Measurements from ENCODE around the gene KCNA2.

KCNA2 gene

DNA sequence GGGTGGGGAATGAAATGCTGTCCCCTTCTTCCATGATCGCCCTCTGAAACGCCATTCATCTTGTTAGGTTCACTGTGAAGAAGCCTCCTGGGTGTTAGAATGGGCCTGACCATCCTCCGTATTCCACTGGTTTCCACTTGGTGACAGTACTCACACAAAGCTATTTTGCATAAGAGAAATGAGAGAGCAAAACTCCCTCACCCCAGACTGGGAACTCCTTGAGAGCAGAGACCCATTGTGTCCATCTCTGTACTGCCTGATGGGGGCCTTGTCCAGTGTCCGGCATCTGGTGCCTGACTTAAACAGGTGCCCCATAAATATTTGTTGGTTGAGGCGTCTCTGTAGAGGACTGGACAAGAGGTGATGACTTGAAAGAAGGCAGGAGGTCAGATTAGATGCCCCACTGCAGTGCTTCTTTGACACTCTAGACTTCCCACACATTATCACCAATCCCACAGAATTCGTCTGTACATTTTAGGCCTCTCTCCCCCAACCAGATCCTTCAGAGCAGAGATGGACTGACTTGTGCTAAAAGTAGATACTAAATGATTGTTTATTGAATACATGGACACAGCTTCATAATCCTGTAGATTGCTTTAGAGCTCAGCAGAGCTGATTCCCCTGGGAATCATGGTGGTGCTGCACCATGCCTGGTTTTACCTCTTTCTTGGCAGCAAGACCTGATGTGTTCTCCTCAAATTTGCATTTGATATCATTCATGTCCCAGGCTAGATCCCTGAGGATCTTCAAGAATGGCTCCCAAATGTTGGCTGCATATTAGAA is 22.4 kb upstream of the KCNA2 start:
- peak; percentile 8 for DNase-seq (ENCODE audit: low spot score)

- no peak for DNase-seq (ENCODE audit: low spot score)
Measured at GRCh38 chr1:110627764-110628163, 21.6 kb upstream of the KCNA2 start.

- DNase-seq (ENCODE audit: low spot score), result peak; percentile 2
Measured at GRCh38 chr1:110626889-110627288, 20.7 kb upstream of the KCNA2 start.

GRCh38 chr1:110620686-110621085 is 14.5 kb upstream of the KCNA2 start:
- no peak for DNase-seq (ENCODE audit: low spot score)

DNA sequence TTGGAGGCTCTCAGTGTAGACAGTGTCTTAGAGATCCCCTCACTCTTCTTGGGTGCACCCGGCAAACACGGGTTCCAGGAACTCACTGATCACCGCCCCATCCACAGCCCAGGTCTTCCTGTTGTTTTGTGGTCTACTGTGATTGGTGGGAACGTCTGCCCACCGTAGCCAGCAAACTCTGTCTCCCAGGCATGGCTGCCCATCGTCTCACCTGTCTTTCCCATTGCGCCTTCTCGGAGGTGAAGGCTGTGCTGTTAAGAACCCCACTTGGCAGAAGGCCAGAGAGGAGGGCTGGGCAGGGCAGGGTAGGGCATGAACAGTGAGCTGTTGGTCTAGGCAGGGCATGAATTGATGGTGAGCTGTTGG is 14.1 kb upstream of the KCNA2 start:
- peak; percentile 38 for DNase-seq (ENCODE audit: low spot score)

DNA sequence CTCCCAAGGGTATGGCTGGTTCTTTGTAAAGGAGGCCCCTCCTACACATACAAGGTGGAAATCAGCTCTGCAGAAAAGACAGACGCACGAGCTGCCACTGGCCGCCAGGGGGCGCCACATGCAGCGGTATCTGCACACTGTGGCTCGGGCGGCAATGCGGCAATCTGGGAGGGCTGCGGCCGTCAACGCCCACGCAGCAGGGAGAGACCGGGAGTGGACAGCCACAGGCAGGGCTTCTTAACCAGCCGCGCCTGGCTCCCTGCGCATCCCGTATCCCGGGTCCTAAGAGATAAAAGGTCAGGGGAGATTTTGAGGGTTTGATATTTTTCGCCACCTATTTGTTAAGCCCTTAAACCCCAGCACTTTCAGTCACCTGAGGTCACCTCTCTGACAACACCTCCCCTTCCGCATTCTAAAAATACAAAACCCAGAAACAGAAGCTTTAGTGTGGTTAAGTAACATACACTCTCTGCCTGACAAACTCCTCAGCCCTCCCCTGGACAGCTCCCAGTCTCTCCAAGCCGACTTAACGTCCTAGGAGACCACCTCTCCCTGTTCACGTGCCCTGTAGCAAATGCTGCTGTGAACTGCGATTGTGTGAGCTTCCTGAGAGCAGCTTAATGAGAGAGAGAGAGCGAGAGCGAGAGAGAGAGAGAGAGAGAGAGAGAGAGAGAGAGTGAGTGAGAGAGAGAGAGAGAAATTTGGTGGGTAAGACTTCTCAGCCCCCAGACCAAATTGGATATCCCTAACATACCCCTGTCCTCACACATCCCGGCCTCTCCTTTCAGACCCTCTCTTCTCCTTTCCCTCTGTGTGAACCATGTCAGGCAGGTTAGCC is 13.5 kb upstream of the KCNA2 start:
- DNase-seq (ENCODE audit: low spot score), result peak; percentile 81

DNA sequence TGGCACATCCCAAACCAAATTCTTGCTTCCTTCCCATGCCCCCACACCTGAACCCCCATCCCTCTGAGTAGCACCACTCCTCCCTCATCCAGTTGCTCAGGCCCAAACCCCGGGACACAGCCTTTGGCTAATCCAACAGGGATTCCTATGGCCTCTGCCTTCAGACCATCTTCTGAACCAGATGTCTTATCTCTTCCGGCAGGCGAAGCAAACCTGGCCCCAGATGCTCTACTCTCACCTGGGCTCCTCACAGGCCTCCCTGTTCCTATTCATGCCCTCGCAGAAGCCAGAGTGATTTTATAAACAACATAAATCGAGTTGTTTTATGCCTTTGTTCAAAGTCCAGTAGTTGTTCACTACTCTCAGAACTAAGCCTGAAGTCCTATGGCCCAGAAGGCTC is 12.5 kb upstream of the KCNA2 start:
- DNase-seq (ENCODE audit: low spot score), result peak; percentile 18

- peak; percentile 26 for DNase-seq (ENCODE audit: low spot score)
Measured at GRCh38 chr1:110617589-110617988, 11.4 kb upstream of the KCNA2 start.

GRCh38 chr1:110617116-110617515 is 11.0 kb upstream of the KCNA2 start:
- DNase-seq (ENCODE audit: low spot score), result peak; percentile 15

DNA sequence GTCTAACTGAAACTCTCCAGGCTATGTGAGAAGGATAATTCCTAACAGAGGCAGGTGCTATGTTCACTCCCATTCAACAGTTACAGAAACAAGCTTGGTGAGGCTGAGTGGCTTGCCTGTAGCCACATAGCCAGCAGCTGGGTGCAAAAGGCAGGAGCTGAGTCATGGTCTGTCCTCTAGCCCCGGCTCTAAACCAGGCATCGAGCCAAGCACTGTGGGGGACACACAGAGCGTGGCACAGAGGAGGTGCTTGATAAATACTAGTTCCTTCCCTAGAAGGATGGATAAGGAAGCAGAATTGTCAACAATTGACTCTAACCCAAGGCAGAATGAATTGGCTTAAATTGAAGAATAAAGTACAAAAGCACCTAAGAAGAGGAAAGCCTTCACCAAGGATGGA is 10.4 kb upstream of the KCNA2 start:
- peak; percentile 36 for DNase-seq (ENCODE audit: low spot score)

DNA sequence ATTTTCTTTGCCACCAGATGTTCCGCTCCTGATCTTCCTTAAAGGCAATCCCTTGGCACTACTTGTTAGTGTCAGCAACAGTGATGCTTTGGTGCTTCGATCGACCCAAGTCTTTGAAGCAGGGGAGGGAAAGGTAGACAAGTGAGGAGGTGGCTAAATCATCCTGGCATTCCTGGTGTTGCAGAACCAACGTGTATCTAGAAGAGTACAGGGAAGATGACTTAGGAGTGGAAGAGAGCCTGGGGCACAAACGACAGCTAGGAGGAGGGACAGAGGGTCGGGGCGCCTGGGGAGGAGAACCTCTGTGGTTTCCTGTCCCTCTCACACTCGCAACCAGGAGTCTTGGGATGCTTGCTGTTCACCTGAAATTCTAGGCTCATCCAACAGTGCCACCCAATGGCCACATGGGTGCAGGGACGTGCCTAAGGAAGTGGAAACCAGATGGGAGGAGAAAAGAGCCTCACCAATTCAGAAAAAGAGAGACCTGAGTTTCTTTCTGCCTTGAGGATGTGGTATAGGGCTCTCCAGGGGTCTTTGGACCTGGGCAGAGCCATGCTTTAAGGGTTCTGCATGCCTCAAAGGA is 9.5 kb upstream of the KCNA2 start:
- DNase-seq (ENCODE audit: low spot score), result peak; percentile 67

- peak; percentile 38 for DNase-seq (ENCODE audit: low spot score)
Measured at GRCh38 chr1:110612060-110612745, 6.0 kb upstream of the KCNA2 start.

DNA sequence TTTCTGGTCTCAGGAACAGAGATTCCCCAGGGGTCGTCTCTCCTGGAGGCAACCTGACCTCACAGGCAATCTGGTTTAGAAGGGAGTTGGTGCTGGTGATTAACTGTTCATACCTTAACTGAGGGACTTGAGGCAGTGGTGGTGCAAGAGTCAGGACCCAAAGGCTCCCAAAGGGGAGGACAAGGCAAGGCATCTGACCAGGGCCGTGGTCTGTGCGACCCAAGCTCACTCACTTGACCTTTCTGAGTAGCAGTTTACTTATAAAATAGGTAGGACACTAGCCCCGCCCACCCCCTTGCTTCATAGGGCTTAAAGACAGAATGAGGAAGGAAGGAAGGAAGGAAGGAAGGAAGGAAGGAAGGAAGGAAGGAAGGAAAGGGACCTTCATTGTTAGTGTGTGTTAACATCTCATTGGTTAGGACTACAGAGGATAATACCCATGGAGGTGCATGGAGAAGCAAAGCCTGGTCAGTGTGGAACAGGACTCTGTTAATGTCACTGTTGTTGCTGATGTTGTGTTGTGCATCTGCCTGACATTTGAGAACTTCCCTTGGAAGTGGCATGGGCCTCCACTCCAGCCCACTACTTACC is 4.6 kb upstream of the KCNA2 start:
- peak; percentile 52 for DNase-seq (ENCODE audit: low spot score)

GRCh38 chr1:110610084-110610483 is 3.9 kb upstream of the KCNA2 start:
- peak; percentile 14 for DNase-seq (ENCODE audit: low spot score)

DNA sequence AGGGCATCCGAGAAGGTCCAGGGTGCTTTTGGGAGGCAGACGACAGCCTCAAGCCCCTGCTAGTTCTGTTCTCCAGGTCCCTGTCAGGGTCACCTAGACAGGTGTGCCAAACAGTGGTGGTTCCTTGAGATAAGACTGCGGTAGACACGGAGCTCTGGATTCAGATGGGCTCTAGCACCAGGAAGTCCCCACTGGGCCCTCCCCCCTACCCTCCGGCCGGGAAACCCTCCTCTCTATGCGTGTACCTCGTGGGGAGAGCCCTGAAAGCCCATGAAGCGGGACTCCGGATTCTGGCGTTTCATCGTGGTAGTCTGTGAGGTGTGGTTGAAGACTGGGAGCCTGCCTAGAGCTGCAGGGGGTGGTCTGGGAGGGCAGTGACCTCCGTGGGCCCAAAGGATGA is 2.1 kb upstream of the KCNA2 start:
- DNase-seq (ENCODE audit: low spot score), result peak; percentile 38

DNA sequence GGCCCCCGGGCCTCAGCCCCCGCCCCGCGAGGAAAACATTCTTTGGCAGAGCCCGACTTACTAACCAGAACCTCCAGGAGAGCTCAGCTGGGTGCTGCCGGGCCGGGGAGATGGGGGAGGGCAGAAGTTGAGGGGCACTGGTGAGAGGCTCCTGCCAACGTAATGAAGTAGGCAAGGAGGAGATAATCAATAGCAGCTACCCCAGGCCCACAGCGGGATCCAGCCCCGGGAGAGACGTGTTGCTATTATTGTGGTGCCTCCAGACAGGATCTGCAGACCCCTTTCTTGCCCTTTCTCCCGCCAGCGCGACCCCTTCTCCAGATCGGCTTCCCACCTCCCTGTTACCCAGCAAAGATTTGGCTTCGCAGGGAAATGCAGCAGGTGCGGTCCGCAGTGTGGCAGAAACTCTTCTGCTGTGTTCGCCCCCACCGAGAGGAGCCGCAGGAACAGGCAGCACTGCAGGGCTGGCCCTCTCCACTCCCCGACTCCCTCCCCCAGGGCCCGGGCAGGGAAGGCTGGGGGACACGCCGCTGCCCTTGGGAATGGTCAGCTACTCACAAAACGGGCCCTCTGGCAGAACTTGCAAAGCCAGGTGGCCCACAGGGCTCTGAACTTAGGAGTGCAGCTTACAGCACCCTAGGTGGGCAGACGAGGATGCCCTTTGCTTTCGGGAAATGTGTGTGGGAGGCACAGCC is 1.5 kb upstream of the KCNA2 start:
- DNase-seq (ENCODE audit: low spot score), result peak; percentile 64

DNA sequence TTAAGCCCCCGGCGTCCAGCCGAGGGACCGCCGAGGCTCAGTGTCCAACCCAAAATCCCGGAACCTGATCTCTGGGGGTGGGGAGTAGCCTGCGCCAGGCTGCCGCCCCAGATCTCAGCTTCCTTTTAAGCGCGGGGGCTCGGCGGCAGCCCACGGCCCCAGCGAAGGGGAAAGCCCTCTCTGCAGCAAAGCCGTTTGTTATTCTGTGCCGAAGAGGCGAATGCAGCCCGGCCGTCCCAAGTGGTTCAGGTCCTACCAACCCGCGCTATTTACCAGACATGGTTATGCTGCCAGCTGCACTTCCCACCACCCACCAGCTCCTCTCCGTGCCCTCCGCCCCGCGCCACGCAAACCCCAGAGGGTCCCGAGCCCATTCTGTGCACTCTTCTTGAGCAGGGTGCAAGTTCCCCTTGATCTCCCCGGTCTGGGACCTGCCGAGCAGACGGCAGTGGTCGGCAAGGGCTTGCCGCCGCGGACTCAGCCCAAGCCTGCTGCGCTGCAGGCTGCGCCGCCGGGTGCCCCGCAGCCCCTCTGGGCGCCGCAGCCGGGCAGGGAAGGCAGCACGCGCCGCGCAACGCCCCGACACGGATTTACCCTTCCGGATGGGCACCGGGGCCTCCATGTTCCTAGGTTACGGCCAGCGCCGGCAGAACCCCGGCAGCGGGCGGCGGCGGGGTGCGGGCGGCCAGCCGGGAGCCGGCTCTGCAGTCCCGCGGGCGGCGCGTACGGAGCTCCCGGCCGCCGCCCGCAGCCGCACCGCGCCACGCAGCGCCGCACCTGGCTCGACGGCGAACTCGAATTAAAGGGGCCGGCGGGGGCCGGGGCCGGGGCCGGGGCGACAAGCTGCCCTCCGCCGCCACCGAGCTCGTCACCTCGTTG is 738 bp upstream of the KCNA2 start:
- DNase-seq (ENCODE audit: low spot score), result peak; percentile 65

DNA sequence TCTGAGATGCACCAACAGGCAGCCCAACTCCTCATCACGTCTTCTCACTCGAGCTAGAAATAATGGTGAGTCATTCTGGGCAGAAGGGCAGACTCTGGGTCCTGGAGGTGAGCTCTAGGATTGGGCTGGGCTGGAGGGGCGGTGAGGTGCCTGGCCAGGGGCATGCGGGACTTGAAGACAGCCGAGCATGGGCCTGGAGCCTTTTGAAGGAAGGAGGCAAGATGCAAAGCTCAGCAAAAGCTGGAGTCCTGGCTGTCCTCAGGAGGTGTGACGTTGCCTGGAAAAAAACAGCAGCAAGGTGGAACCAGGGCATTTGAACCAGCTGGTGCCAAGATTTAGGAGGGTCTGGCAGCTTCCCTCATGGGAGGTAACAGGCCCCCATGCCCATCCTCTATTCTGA is 712 bp downstream of the KCNA2 start:
- DNase-seq (ENCODE audit: low spot score), result peak; percentile 55

DNA sequence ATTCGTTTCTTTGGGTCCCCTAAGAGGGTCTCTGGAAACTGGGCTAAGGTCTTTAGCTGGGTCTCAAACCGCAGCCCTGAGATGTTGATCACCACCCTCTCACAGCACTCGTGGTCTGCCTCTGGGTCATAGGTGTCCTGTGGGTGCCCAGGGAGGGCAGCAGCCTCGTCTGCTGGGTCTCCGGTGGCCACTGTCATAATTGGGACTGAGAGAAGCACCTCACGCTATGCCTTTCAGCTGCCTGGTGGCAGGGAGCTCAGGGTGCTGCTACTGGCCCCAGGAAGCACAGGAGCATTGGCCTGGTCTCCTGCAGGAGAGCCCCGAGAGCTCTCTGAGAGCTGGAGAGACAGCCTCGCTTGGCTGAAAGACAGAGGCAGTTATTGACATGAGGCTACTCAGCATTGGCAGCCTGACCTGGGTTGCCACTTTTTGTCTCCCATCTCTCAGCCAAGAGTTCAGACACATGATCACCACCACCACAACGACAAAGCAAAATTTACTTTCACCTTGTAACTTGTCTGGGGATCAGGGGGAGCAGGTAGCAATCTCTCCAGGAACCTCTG is 1.5 kb downstream of the KCNA2 start:
- DNase-seq (ENCODE audit: low spot score), result peak; percentile 49

- DNase-seq (ENCODE audit: low spot score), result no peak
Measured at GRCh38 chr1:110603058-110603457, 3.1 kb downstream of the KCNA2 start.
